H1 (cell line): ENCODE measurements around the gene UMODL1. TPM values are rescaled to one million over a fixed set of nuclear protein-coding genes. Genes with fewer than 3 reads are reported as not detected.

Experiments used
- CTCF ChIA-PET: fragments of 300-600 bp; sonication (Branson Sonifier 250); formaldehyde crosslinking; loops from one replicate; lab custom pipeline; 2021; ENCODE audit not compliant: partially characterized antibody; lab: Charles Lee
- POLR2A ChIA-PET: fragments of 300-600 bp; sonication (Branson Sonifier 250); formaldehyde crosslinking; loops from one replicate; lab custom pipeline; 2021; ENCODE audit warnings: inconsistent platforms; ENCODE audit not compliant: partially characterized antibody; lab: Charles Lee
- DNase-seq, 2 experiments: peaks; one replicate each; pipeline versions ENCODE4 v3.0.0 to v3.0.0-alpha.2; 2010 to 2022; ENCODE audit warnings: low spot score in 2 of 2, low read depth in 1 of 2, mixed read lengths in 1 of 2
- FAIRE-seq: peaks from 2 replicates; lab custom pipeline; 2011; peaks lifted over from hg19 to GRCh38; lab: Jason Lieb, UNC
- H2AFZ ChIP-seq: 2 replicates; pipeline ENCODE4 v1.8.1; 2012; ENCODE audit warnings: low read length, inconsistent platforms
- H2AK5ac ChIP-seq: 2 replicates; pipeline ENCODE4 v1.6.1; 2013; ENCODE audit warnings: low read depth, low read length
- H2BK120ac ChIP-seq: replicated peaks from 2 replicates; pipeline ENCODE3; 2013; ENCODE audit warnings: low read depth, low read length, inconsistent platforms
- H2BK12ac ChIP-seq: 2 replicates; pipeline ENCODE4 v1.6.1; 2013; ENCODE audit warnings: low read depth, low read length
- H2BK15ac ChIP-seq: 2 replicates; pipeline ENCODE4 v1.6.1; 2013; ENCODE audit warnings: low read length
- H2BK20ac ChIP-seq: 2 replicates; pipeline ENCODE4 v1.6.1; 2013; ENCODE audit warnings: low read length
- H2BK5ac ChIP-seq: 2 replicates; pipeline ENCODE4 v1.6.1; 2013; ENCODE audit warnings: low read depth, low read length
- H3K14ac ChIP-seq: 2 replicates; pipeline ENCODE4 v1.6.1; 2013; ENCODE audit warnings: inconsistent platforms; ENCODE audit not compliant: insufficient read length
- H3K18ac ChIP-seq: 2 replicates; pipeline ENCODE4 v1.6.1; 2013; ENCODE audit warnings: low read length; ENCODE audit errors: extremely low read depth
- H3K23ac ChIP-seq: 2 replicates; pipeline ENCODE4 v1.6.1; 2013; ENCODE audit warnings: inconsistent platforms; ENCODE audit not compliant: insufficient read length
- H3K23me2 ChIP-seq: 2 replicates; pipeline ENCODE4 v1.6.1; 2013; ENCODE audit warnings: low read depth, low read length
- H3K27ac ChIP-seq: 2 replicates; pipeline ENCODE4 v1.6.1; 2011; ENCODE audit warnings: low read depth, low read length, inconsistent platforms
- H3K27me3 ChIP-seq, 4 experiments: replicated peaks in 1 of 4; 1 replicate in 1 of 4; 2 replicates in 3 of 4; pipeline versions ENCODE4 v1.6.1 to v1.8.1; 2011 to 2013; ENCODE audit warnings: low read length in 3 of 4, mild to moderate bottlenecking in 3 of 4, inconsistent platforms in 2 of 4, mixed read lengths in 2 of 4, moderate library complexity in 1 of 4; ENCODE audit not compliant: control insufficient read depth in 3 of 4, insufficient read depth in 3 of 4; ENCODE audit errors: extremely low read depth in 1 of 4
- H3K36me3 ChIP-seq, 4 experiments: 2 replicates each; pipeline versions ENCODE4 v1.6.1 to v1.8.1; 2011 to 2013; ENCODE audit warnings: mild to moderate bottlenecking in 4 of 4, low read length in 3 of 4, moderate library complexity in 2 of 4, control low read depth in 1 of 4, inconsistent platforms in 1 of 4; ENCODE audit not compliant: insufficient read depth in 4 of 4, control insufficient read depth in 2 of 4
- H3K4ac ChIP-seq: replicated peaks from 2 replicates; pipeline ENCODE3; 2013; ENCODE audit warnings: low read length, low read depth, mixed read lengths, inconsistent platforms; ENCODE audit not compliant: insufficient read length
- H3K4me1 ChIP-seq, 4 experiments: replicated peaks in 1 of 4; 1 replicate in 1 of 4; 2 replicates in 3 of 4; pipeline versions ENCODE4 v1.6.1 to v1.8.1; 2011 to 2013; ENCODE audit warnings: low read length in 3 of 4, inconsistent platforms in 2 of 4, mixed read lengths in 1 of 4; ENCODE audit not compliant: insufficient read depth in 4 of 4, control insufficient read depth in 3 of 4
- H3K4me2 ChIP-seq, 2 experiments: 2 replicates each; pipeline versions ENCODE4 v1.6.1 to v1.8.1; 2011 to 2013; ENCODE audit warnings: low read depth in 2 of 2, low read length in 2 of 2, control low read depth in 1 of 2, inconsistent platforms in 1 of 2, mild to moderate bottlenecking in 1 of 2; ENCODE audit not compliant: insufficient read depth in 1 of 2
- H3K4me3 ChIP-seq, 4 experiments: fragments of 200-600, 300-600 bp in 1 of 4; sonication (generic), shearing (Covaris generic), sonication (Bioruptor Twin) in 1 of 4; 2 replicates each; pipeline versions ENCODE4 v1.5.1 to v1.8.1; 2011 to 2016; ENCODE audit warnings: low read length in 4 of 4, low read depth in 3 of 4, control low read depth in 2 of 4, inconsistent platforms in 2 of 4, mild to moderate bottlenecking in 2 of 4, mixed read lengths in 1 of 4, moderate library complexity in 1 of 4; ENCODE audit not compliant: insufficient read depth in 2 of 4; ENCODE audit errors: extremely low read depth in 1 of 4
- H3K56ac ChIP-seq: replicated peaks from 2 replicates; pipeline ENCODE3; 2013; ENCODE audit warnings: low read depth, mild to moderate bottlenecking, mixed read lengths, low read length, inconsistent platforms; ENCODE audit not compliant: insufficient read length
- H3K79me1 ChIP-seq: 2 replicates; pipeline ENCODE4 v1.6.1; 2013; ENCODE audit warnings: low read depth, low read length, control low read depth
- H3K79me2 ChIP-seq, 2 experiments: 2 replicates each; pipeline versions ENCODE4 v1.6.1 to v1.8.1; 2012 to 2013; ENCODE audit warnings: low read length in 2 of 2, mild to moderate bottlenecking in 2 of 2, inconsistent platforms in 1 of 2; ENCODE audit not compliant: insufficient read depth in 2 of 2, control insufficient read depth in 1 of 2
- H3K9ac ChIP-seq, 4 experiments: replicated peaks in 1 of 4; 1 replicate in 1 of 4; 2 replicates in 3 of 4; pipeline versions ENCODE4 v1.6.1 to v1.8.1; 2011 to 2013; ENCODE audit warnings: low read depth in 3 of 4, low read length in 3 of 4, control low read depth in 2 of 4, mild to moderate bottlenecking in 2 of 4, moderate library complexity in 2 of 4, inconsistent platforms in 1 of 4; ENCODE audit errors: extremely low read depth in 1 of 4
- H3K9me3 ChIP-seq, 2 experiments: 2 replicates each; pipeline versions ENCODE4 v1.6.1 to v1.8.1; 2012 to 2013; ENCODE audit warnings: mild to moderate bottlenecking in 2 of 2, moderate library complexity in 2 of 2, control low read depth in 1 of 2, inconsistent platforms in 1 of 2, low read depth in 1 of 2, low read length in 1 of 2, mixed read lengths in 1 of 2; ENCODE audit not compliant: insufficient read depth in 2 of 2
- H4K20me1 ChIP-seq, 2 experiments: replicated peaks in 1 of 2; 2 replicates each; pipeline versions ENCODE3 to v1.8.1; 2011 to 2013; ENCODE audit warnings: inconsistent platforms in 2 of 2, low read length in 2 of 2, mild to moderate bottlenecking in 1 of 2; ENCODE audit not compliant: insufficient read depth in 2 of 2, control insufficient read depth in 1 of 2
- H4K5ac ChIP-seq: 2 replicates; pipeline ENCODE4 v1.6.1; 2013; ENCODE audit warnings: low read length, low read depth, mixed read lengths, inconsistent platforms; ENCODE audit not compliant: insufficient read length
- H4K8ac ChIP-seq: 2 replicates; pipeline ENCODE4 v1.8.0; 2013; ENCODE audit warnings: mild to moderate bottlenecking, moderate library complexity, low read length, inconsistent platforms; ENCODE audit not compliant: insufficient read depth; ENCODE audit errors: extremely low read depth
- H4K91ac ChIP-seq: replicated peaks from 2 replicates; pipeline ENCODE3; 2013; ENCODE audit warnings: low read length, mixed read lengths, inconsistent platforms; ENCODE audit not compliant: insufficient read length
- BCL11A ChIP-seq, 2 experiments: IDR thresholded peaks; one replicate each; pipeline ENCODE4 v1.6.1; 2011; ENCODE audit warnings: low read depth in 2 of 2, low read length in 2 of 2, mild to moderate bottlenecking in 2 of 2
- CBX5 ChIP-seq: fragments of 300-800, 300-1000 bp; sonication (generic); IDR thresholded peaks from 2 replicates; pipeline ENCODE4 v1.7.1; 2016; ENCODE audit warnings: antibody characterized with exemption, low read length, low read depth
- HDAC2 ChIP-seq, 2 experiments: fragments of 300-600 bp in 1 of 2; sonication (generic) in 1 of 2; IDR thresholded peaks; 2 replicates each; pipeline ENCODE4 v1.6.1; 2011 to 2012; ENCODE audit warnings: low read depth in 2 of 2, low read length in 2 of 2, mild to moderate bottlenecking in 2 of 2, moderate library complexity in 2 of 2, borderline replicate concordance in 1 of 2, inconsistent platforms in 1 of 2
- JUND ChIP-seq: IDR thresholded peaks from 2 replicates; pipeline ENCODE4 v1.6.1; 2011; ENCODE audit warnings: mild to moderate bottlenecking, improper control_type of control experiment, low read length
- NANOG ChIP-seq: IDR thresholded peaks from 2 replicates; pipeline ENCODE4 v1.6.1; 2011; ENCODE audit warnings: low read length, low read depth, mild to moderate bottlenecking, inconsistent platforms; ENCODE audit not compliant: insufficient read depth, poor library complexity, severe bottlenecking
- SP4 ChIP-seq: IDR thresholded peaks from 2 replicates; pipeline ENCODE4 v1.6.1; 2012; ENCODE audit warnings: low read length, inconsistent platforms
- SRF ChIP-seq: IDR thresholded peaks from 2 replicates; pipeline ENCODE4 v1.6.1; 2011; ENCODE audit warnings: mild to moderate bottlenecking, low read depth, low read length, moderate library complexity
- TAF1 ChIP-seq: IDR thresholded peaks from 2 replicates; pipeline ENCODE4 v1.6.1; 2011; ENCODE audit warnings: mild to moderate bottlenecking, low read depth, low read length
- TBP ChIP-seq: IDR thresholded peaks from 2 replicates; pipeline ENCODE4 v1.6.1; 2011; ENCODE audit warnings: low read depth, low read length, improper control_type of control experiment
- TEAD4 ChIP-seq: IDR thresholded peaks from 2 replicates; pipeline ENCODE4 v1.6.1; 2012; ENCODE audit warnings: low read depth, low read length, inconsistent platforms, mixed read lengths
- WGBS, 2 experiments: shearing (Covaris generic) in 1 of 2; methylation state at CpG; one replicate each; pipeline versions ENCODE4 v1.1.6 to v1.1.7; 2013 to 2015; ENCODE audit warnings: low lambda C conversion rate in 2 of 2, mixed read lengths in 2 of 2, inconsistent platforms in 1 of 2, low coverage in 1 of 2, missing lambda C conversion rate in 1 of 2; ENCODE audit not compliant: insufficient replicate concordance in 2 of 2, insufficient coverage in 1 of 2, insufficient read length in 1 of 2; ENCODE audit errors: extremely low coverage in 1 of 2, missing lambda C conversion rate in 1 of 2; 5-methylcytosine and 5-hydroxymethylcytosine counted together
- polyA plus RNA-seq, 7 experiments: library from polyadenylated mRNA; depleted of rRNA in 3 of 7; stranded (reverse) in 5 of 7; unstranded in 2 of 7; fragments of >200 nt in 5 of 7; fragments of 200-250 nt in 2 of 7; gene quantifications; 1 replicate in 5 of 7; 2 replicates in 1 of 7; 4 replicates in 1 of 7; pipeline versions ENCODE4 v1.2.1 to v1.2.3, GENCODE V29; 2011 to 2013; ENCODE audit warnings: missing spikeins in 2 of 7, mixed read lengths in 2 of 7
- total RNA-seq: library from RNA; stranded (reverse); fragmentation: NEBNext Ultra II Directional; extraction: Animal tissue kit (Norgen Biotek cat#: 25700); gene quantifications from 2 replicates; pipeline ENCODE4 v1.2.1, GENCODE V29; 2021

Gene UMODL1
- total and polyA plus RNA-seq, 2 of the 8 experiments (the other 6 are each of a cell fraction or from before 2014, with no cell fraction given) = not detected

DNA sequence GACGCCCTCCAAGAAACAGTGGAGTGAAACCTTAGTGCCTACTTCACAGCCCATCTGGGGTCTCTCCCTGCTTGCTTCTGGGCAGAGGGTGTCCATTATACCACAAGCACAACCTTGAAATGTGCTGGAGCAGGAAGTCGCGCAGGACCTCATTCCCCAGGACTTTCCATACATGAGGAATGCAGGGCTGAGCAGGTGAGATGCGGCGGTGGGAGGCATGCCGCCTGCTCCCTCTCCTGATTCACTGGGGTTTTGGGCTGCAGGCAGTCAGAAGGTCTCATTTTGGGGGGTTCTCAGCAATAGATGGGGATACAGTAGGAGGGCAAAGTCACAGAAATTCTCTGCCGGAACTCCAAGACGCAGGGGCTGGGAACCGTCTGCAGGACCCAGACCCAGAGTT, 15.7 kb upstream of the UMODL1 start:
- Histone ChIP-seq H4K20me1 (no peaks in the 10 kb centered on the region), H2BK12ac (no peak overlapping the region), H3K36me3 (no peaks in the 10 kb centered on the region), H2BK20ac (no peak overlapping the region), H3K4ac (peak overlapping the region; percentile 49), H3K4me1 (peaks cover 0 to 12% (median 3%) of the 10 kb centered on the region in 4 experiments; a peak in 2 of 7 replicates), H3K79me1 (no peaks in the 10 kb centered on the region), H3K9me3 (peaks cover 0 to 2% of the 10 kb centered on the region in 2 experiments; a peak in 1 of 4 replicates), H3K27me3 (no peaks in the 10 kb centered on the region), H2AK5ac (no peak overlapping the region), H3K23ac (no peak overlapping the region), H2BK15ac (no peak overlapping the region), H2BK120ac (no peak overlapping the region), H3K4me2 (no peak overlapping the region), H4K5ac (no peak overlapping the region), H3K56ac (no peak overlapping the region), H3K79me2 (no peaks in the 10 kb centered on the region), H3K4me3 (no peak overlapping the region), H3K23me2 (no peaks in the 10 kb centered on the region), H3K9ac (no peak overlapping the region), H4K8ac (no peak overlapping the region), H3K27ac (no peak overlapping the region), H3K14ac (no peak overlapping the region), H3K18ac (no peak overlapping the region), H2AFZ (no peak overlapping the region), H4K91ac (no peak overlapping the region), H2BK5ac (no peak overlapping the region)
- FAIRE-seq (no peak), DNase-seq (no peak)
- ChIA-PET POLR2A (no interaction called here), CTCF (no interaction called here)
- TF ChIP-seq SRF (no peak), NANOG (no peak), TAF1 (no peak), TEAD4 (no peak), BCL11A (IDR thresholded peaks at IDR 0.05; ENCODE audit: low read depth in 2 of 2, low read length in 2 of 2) (no peak), JUND (no peak), CBX5 (no peak), SP4 (no peak), TBP (no peak), HDAC2 (IDR thresholded peaks at IDR 0.05; ENCODE audit: borderline replicate concordance in 1 of 2, low read depth in 2 of 2, low read length in 2 of 2) (no peak)
- 84% methylated on average over 8 of the region's 9 CpGs; no CpG with 5 or more reads in 1 of the 2 experiments for WGBS, 2 experiments
